HG03108 (cell line): ENCODE results near the gene SFRP2.

Experiments used
- ATAC-seq: cut with Tn5 transposase; IDR thresholded peaks from one replicate; pipeline ENCODE4 v1.9.1; 2021; ENCODE audit warnings: moderate library complexity; ENCODE audit not compliant: unreplicated experiment

SFRP2 gene, protein sequence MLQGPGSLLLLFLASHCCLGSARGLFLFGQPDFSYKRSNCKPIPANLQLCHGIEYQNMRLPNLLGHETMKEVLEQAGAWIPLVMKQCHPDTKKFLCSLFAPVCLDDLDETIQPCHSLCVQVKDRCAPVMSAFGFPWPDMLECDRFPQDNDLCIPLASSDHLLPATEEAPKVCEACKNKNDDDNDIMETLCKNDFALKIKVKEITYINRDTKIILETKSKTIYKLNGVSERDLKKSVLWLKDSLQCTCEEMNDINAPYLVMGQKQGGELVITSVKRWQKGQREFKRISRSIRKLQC

DNA sequence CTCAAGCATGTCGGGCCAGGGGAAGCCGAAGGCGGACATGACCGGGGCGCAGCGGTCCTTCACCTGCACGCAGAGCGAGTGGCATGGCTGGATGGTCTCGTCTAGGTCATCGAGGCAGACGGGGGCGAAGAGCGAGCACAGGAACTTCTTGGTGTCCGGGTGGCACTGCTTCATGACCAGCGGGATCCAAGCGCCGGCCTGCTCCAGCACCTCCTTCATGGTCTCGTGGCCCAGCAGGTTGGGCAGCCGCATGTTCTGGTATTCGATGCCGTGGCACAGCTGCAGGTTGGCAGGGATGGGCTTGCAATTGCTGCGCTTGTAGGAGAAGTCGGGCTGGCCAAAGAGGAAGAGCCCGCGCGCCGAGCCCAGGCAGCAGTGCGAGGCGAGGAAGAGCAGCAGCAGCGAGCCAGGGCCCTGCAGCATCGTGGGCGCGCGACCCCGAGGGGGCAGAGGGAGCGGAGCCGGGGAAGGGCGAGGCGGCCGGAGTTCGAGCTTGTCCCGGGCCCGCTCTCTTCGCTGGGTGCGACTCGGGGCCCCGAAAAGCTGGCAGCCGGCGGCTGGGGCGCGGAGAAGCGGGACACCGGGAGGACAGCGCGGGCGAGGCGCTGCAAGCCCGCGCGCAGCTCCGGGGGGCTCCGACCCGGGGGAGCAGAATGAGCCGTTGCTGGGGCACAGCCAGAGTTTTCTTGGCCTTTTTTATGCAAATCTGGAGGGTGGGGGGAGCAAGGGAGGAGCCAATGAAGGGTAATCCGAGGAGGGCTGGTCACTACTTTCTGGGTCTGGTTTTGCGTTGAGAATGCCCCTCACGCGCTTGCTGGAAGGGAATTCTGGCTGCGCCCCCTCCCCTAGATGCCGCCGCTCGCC is at the start of gene SFRP2:
TSS of gene SFRP2 (minus strand) at position 671 of the 864 bp plus-strand sequence. CDS start at position 423, 248 bp downstream.
- no peak for ATAC-seq

DNA sequence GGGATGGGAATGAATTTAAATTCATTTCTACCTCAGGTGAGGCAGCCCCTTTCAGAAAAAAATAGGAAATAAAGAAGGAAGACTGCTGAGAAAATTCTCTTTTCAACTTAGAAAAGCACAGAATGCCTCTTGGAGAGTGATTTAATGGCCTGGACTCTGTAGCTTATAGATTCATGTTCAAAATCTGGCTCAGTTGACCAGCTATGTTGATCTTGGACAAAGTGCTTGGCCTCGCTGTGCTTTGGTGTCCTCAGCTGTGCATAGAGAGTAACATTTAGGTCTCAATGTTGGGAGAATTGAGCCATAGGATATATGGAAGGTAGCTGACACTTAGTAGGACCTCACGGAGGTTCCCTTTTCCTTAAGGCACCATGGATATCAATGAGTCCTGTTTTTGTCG is 49.7 kb upstream of the SFRP2 start:
- no peak for ATAC-seq

DNA sequence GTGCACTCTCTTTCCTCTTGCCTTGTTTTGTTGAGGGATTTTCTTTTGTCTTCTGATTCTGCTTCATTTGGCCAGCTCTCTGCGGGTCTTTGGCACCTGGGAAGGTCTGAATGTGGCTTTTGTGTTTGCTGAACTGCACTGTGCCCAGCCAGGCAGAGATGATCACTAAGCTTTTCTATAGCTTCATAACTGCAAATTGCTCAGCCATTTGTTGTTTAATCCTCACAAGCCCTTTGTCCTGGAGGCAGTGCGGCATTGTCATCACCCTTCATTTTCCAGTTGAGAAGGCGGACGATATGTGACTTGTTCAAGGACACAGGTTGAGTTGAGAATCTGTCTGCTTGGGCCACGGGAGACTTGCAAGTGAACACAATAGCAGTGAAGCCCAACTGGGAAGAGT is 46.0 kb upstream of the SFRP2 start:
- no peak for ATAC-seq

DNA sequence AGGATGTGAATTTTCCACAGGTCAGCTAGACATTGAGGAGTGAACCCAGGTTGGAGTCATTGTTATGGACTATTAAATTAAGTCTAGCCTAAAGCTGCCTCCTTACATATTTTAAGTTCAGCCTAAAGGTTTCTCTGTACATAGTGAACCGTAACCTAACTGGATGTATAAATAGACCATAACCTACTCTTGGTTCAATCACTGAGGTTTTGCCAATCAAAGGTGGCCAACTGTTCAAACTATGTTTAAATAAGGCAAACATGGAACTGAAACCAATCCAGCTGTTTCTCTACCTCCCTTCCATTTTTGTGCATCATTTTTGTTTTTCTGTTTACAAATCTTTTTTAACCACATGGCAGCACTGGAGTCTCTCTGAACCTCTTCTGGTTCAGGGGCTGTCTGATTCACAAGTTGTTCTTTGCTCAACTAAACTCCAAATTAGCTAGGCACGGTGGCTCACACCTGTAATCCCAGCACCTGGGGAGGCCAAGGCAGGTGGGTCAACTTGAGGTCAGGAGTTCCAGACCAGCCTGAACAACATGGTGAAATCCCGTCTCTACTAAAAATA is 43.9 kb upstream of the SFRP2 start:
- ATAC-seq: no peak

DNA sequence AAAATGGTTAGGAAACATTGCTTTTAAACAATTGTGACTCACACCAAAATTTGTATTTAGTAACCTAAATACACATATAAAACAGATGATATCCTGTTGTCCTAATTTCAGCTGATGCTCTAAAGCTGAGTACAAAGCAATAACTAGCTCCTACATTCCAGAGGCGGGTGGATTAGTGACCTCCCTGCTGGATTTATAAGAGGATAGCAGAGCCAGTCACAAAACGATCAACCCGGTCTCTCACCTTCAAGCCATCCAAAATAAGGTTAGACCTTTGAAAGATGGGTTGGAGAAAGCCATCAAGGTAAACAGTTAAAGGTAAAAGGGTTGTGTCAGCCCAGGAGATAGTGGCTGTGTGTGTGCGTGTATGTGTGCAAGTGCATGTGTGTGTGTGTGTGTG is 43.2 kb upstream of the SFRP2 start:
- no peak for ATAC-seq

DNA sequence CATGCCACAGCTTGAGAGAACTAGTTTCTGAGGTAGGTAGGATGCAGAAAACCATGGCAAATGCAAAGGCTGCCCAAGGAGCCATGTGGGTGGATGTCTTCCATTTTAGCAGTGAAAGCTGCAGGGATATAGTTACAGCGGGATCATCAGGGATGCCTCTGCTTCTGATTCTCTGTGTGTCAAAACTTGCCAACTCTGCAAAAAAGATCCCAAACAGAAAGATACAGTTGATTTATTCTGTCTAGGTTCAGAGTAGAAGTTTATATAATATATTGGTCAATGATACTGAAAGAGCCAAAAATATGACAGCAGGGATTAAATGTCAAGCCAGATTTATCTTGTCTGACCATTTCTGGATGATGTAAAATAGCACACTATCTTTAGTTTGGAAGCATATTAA is 42.4 kb upstream of the SFRP2 start:
- ATAC-seq: no peak

DNA sequence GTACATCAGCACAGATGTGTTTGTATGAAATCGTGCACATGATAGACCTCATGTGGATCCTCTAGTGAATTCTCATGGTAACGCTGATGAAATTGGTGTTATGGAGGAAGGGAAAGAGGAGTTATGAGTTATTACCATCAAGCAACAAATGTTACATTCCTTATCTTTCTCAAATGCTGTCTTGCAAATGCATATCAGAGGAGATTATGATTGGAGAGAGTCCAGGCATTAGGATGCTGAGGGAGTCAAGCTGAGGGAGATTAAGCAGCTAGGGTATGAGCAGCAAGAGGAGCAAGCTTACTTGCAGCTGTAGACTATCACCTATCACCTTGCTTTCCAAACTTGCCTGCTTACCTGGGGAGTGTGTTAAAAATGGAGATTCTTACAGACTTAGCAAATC is 36.8 kb upstream of the SFRP2 start:
- ATAC-seq: no peak

DNA sequence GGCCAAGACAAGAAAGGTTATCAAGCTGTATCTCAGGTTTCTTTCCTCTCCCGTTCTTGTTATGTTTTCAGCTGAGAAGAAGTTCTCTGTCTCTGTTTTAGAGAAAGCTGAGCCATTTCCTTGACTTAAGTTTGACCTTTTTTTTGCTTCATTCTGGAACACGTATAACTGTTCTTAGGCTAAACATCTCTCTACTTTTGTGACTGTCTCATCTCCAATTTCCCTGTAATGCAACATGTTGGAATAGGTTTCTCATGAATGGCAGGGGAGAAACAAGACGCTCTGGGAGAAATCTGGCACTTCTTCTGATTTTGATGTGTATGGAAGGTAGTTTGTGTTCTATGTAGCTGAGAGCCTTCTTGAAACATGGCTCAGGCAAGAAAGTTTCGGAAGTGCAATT is 36.2 kb upstream of the SFRP2 start:
- ATAC-seq: no peak

DNA sequence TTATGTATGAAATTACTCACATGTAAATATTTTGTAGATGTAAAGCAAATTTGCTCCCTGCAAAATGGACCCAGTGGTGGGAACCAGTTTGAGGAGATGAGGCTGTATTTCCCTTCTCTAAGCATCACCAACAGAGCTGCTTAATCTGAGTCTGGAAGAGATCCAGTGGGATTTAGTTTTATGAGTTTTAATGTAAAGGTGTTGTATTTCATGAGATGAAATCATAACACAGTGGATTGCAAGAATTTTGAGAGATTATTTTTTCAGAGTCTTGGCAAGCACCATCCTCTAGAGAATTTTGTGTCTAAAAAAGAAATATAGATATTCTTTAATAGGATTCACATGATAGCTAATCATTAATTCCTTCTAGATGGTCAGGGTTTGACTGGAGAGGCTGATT is 35.6 kb upstream of the SFRP2 start:
- ATAC-seq: no peak

DNA sequence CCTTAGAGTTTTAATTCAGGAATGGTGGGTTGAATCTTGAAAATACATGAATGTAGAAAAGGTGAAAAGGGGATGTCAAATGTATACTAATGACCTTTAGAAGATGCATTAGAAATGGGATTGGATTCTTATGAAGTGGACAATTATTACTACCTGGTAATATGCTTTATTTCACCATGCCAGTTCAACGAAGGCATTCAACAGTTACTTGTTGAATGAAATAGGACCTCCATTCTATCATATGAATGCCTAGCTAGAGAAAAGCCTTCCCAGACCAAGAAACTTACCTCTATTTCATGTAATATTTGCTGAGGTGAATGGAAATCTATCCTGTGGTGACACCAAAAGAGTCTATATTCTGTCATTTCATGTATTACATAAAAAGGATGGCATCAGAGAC is 34.6 kb upstream of the SFRP2 start:
- no peak for ATAC-seq

DNA sequence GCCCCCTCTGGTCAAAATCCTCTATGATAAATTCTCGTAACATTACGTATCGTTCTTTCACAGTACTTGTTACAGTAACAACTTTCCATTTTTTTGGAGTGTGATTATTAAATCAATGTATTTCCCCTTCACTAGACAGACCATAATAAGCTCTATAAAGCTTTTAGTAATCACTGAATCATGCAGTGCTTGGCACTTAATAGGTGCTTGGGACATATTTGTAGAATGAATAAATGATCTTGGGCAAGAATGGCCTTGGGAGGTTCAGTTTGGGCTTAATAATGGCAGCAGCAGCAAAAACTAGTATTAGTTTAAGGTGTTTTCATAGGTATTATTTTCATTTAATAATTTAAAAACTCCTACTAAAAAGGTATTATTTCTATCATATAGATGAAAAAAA is 33.4 kb upstream of the SFRP2 start:
- no peak for ATAC-seq

DNA sequence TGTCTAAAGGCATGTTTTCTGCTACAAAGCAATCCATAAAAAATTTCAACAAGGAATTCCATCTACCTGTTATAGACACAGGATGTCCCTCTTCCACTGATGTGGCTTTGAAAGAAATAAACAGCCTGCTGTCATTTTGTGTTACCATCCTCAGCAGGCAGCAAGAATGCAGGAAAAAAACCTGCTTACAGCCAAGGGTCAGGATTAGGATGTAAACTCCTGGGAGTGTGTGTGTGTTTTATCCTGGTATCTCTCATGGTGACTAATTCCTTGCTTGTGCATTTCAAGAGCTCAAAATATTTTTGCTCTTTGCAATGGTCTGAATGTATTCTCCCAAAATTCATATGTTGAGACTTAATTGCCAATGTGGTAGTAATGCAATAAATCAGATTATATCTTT is 28.6 kb upstream of the SFRP2 start:
- ATAC-seq: no peak

DNA sequence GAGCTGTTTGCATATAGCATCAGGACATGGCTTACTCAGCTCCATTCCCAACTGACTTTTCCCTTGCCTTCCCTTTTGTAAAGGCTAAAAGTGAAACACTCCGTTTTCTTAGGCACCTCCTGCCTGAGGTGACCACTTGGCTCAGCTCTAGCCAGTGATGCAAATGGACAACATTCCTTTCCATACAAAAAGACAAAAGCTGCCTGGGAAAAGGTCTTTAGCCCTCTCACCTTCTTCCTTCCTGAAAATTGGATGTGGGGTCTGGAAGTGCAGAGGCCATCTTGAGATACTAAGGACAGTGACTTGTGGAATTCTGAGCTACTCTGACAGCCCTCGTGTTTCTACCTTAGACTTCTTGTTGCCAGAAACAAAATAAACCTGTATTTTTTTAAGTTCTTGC is 27.7 kb upstream of the SFRP2 start:
- no peak for ATAC-seq

DNA sequence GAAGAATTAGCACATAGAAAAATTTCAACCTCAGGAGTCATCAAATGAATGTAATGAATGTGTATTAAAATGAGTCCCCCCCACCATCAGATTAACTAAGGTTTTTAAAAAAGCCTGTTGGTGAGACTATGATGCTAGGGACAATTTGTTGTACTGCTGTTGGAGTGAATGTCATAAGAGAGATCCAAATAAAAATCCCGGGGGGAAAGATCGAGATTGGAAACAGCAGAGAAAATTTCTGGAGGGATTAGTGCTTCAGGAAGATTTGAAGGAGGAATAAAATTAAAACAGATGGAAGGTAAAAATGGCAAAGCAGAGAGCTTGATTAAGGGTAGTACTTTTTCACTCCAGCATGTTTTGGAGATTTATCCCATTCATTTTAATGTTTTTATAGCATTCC is 25.9 kb upstream of the SFRP2 start:
- ATAC-seq: no peak

DNA sequence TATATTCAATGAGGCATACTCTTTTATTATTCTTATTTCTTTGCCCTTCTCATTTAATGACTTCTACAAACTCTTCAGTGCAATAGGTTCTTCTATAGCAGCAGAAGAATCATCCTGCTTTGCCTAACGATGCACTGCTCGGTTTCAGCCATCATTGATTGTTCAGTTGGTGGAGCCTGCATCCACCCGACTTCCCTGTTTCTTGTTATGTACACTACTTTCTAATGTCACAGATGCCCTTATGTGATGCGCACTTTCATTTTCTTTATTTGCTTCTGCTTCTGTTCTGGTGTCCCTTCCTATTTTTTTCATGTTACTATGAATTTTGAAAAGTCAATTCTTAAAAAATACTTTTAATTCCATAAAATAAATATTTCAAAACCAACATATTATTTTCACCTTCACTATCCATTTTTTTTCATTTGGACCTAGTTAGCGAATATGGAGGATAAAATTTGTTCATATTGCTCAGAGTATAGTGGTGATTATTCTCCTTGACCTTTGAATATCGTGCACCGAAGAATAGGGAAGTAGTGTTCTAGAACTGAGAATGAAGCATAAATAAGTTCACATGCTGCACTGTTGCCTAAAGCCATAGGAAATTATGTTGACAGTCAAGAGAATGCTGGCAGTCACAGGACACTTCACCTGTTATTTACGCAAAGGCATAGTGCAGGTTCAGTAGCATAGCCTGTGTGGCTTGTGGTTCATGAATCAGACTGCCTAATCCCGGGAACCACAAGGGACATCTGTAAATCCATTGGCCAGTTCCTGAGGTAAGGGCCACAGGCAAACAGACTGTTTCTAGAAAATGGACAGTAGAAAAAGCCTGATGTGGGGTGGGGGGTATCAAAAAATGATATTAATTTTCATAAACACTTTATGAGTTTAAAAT is 21.3 kb upstream of the SFRP2 start:
- no peak for ATAC-seq

DNA sequence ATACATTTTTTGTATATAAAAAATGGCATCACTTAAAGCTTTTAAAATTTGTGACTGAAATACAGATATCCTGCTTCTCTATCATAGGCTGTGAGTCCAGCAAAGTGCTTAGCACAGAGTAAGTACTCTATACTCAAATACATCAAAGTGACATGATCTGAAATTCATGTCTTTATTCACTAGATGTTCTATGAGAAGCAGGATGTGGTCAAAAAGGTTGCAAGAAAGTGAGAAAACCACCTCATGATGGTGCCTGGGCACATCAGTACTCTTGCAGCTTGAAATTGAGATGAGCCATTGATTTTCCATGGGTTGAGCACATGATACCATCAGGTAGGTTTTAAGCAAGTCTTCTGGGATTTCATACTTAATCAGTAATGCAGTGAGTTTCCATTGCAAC is 20.4 kb upstream of the SFRP2 start:
- ATAC-seq: peak; percentile 56

DNA sequence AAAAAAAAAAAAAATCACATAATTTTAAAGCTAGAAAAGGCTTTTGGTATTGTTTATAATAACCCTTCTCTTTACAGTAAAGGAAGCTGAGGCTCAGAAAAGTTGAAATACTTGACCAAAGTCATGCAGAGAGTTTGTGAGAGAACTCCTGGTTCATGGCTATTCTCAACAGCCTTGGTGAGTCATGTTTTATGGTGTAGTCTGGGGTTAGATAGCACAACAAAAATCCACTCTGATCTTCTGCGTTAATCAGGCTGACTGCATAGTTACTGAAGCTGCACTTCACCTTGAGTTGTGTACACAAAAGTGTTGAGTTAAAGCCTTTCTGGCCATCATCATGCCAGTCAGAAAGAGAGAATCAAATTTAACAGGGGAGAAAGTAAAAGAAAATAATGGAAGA is 19.3 kb upstream of the SFRP2 start:
- no peak for ATAC-seq

DNA sequence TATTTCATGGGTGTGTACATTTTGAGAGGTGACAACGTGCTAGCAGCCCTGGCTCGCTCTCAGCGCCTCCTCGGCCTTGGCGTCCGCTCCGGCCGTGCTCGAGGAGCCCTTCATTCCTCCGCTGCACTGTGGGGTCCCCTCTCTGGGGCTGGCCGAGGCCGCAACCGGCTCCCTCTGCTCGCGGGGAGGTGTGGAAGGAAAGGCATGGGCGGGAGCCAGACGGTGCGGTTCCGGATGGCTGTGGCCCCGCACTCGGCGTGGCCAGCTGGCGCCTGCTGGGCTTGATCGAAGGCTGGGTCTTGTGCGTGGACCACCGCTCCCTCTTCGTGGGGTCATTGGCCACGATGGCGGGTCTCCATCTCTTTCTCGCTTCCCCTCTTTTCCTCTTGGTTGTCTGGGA is 17.2 kb upstream of the SFRP2 start:
- no peak for ATAC-seq

DNA sequence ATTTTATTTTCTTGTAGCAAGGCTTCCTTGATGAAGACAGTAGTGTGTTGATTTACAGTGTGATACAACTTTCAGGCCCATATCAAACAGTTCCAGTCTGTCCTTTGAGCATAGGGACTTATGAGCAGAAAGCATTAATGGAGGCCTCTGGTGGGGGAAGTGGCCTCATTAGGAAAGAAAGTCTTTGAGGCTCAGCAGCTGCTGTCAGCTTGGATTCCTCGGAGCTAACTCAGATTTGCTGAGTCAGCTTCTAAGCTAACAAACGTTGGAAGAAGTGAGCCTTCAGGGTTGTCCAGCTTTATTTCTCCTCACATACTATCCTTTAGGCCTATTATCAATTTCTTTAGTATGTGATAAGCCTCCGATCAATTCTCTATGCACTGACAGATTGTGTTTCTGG is 15.8 kb upstream of the SFRP2 start:
- ATAC-seq: no peak

DNA sequence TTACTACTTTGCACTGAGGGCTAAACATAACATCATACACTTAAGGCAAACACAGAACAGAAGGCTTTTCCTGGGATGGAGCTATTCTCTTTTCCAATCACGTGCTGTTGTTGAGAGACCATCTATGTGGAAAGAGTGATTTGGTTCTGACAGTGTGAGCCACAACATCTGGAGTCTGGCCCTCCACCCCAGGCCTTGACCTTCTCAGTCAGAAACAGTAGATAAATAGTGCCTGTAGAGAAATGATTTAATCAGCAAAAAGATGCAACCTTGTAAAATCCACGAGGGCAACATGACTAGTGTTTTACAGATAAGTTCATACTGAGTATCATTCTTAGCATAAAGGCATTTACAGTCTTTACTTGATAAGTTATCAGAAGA is 10.8 kb upstream of the SFRP2 start:
- ATAC-seq: no peak
